CD4-positive, CD25-positive, alpha-beta regulatory T cell (primary cell): Measurements from ENCODE around the gene CALR. TPM values are rescaled to one million over a fixed set of nuclear protein-coding genes. Genes with fewer than 3 reads are reported as not detected.
"Not testable (repeated sequence)": the region's sequence is repeated elsewhere in the genome, so short reads cannot be mapped to it uniquely, and the experiment has no call there.

Experiments used
- ATAC-seq, 2 donors: fragments of 150-1000 bp; cut with Tn5 transposase; one replicate each; pipeline ENCODE4 v1.10.0; 2021; ENCODE audit warnings: low read depth in 2 of 2, moderate number of reproducible peaks in 2 of 2, moderate library complexity in 1 of 2
- DNase-seq, 3 donors: peaks; one replicate each; pipeline versions ENCODE4 v3.0.0 to v3.0.0-alpha.2; 2012 to 2022; ENCODE audit warnings: mixed read lengths in 1 of 3
- H3K27ac ChIP-seq: one replicate; pipeline ENCODE4 v1.7.0; 2013; ENCODE audit warnings: mild to moderate bottlenecking, low read length; ENCODE audit not compliant: insufficient read depth, poor library complexity, severe bottlenecking
- H3K27me3 ChIP-seq: one replicate; pipeline ENCODE4 v1.7.0; 2013; ENCODE audit warnings: low read length; ENCODE audit not compliant: control insufficient read depth, insufficient read depth
- H3K36me3 ChIP-seq: one replicate; pipeline ENCODE4 v1.7.0; 2013; ENCODE audit warnings: mild to moderate bottlenecking, low read length, moderate library complexity; ENCODE audit not compliant: control insufficient read depth, insufficient read depth
- H3K4me1 ChIP-seq: 2 replicates; pipeline ENCODE4 v1.7.0; 2013; ENCODE audit warnings: mild to moderate bottlenecking, low read length; ENCODE audit not compliant: insufficient read depth, control insufficient read depth, poor library complexity, severe bottlenecking
- H3K4me3 ChIP-seq: one replicate; pipeline ENCODE4 v1.7.0; 2013; ENCODE audit warnings: low read depth, mild to moderate bottlenecking, low read length, moderate library complexity
- H3K9me3 ChIP-seq, 2 experiments: 1 replicate in 1 of 2; 2 replicates in 1 of 2; pipeline ENCODE4 v1.7.0; 2013; ENCODE audit warnings: low read length in 2 of 2, mild to moderate bottlenecking in 1 of 2, moderate library complexity in 1 of 2; ENCODE audit not compliant: control insufficient read depth in 2 of 2
- H3K27ac Mint-ChIP-seq, 3 donors: one replicate each; pipeline ENCODE4 v1.8.0; 2020 to 2022; ENCODE audit warnings: mild to moderate bottlenecking in 3 of 3, mixed read lengths in 3 of 3, moderate library complexity in 2 of 3
- H3K27me3 Mint-ChIP-seq: one replicate; pipeline ENCODE4 v1.8.0; 2022; ENCODE audit warnings: mild to moderate bottlenecking, mixed read lengths
- H3K36me3 Mint-ChIP-seq: one replicate; pipeline ENCODE4 v1.8.0; 2020; ENCODE audit warnings: mixed read lengths
- H3K4me1 Mint-ChIP-seq, 4 donors: one replicate each; pipeline ENCODE4 v1.8.0; 2020 to 2022; ENCODE audit warnings: mixed read lengths in 4 of 4, mild to moderate bottlenecking in 1 of 4
- H3K4me3 Mint-ChIP-seq, 4 donors: one replicate each; pipeline ENCODE4 v1.8.0; 2020 to 2022; ENCODE audit warnings: mild to moderate bottlenecking in 4 of 4, mixed read lengths in 4 of 4, moderate library complexity in 3 of 4
- H3K9me3 Mint-ChIP-seq, 7 donors: one replicate each; pipeline ENCODE4 v1.8.0; 2020 to 2022; ENCODE audit warnings: mixed read lengths in 7 of 7, mild to moderate bottlenecking in 3 of 7, moderate library complexity in 2 of 7
- polyA plus RNA-seq, 4 donors: library from polyadenylated mRNA; unstranded; fragments of 300-500 nt; fragmentation: Illumina TruSeq; gene quantifications; one replicate each; pipeline ENCODE4 v1.2.3, GENCODE V29; 2021
- total RNA-seq: library from RNA; stranded (reverse); gene quantifications from one replicate; pipeline ENCODE4 v1.2.3, GENCODE V29; 2022

CALR gene
- total and polyA plus RNA-seq, 5 donors from 2014 or later = 113 to 484 (median 152) TPM

- H3K27me3 Mint-ChIP-seq = no peaks in the 10 kb centered on the region
- Histone ChIP-seq H3K27me3 (no peaks in the 10 kb centered on the region), H3K27ac (no peak overlapping the region), H3K9me3 (no peaks in the 10 kb centered on the region), H3K4me1 (peaks cover 5% of the 10 kb centered on the region), H3K36me3 (no peaks in the 10 kb centered on the region), H3K4me3 (no peak overlapping the region)
- ATAC-seq (no peak), DNase-seq (no peak)
- H3K4me1 Mint-ChIP-seq = peaks cover 0 to 7% (median 2%) of the 10 kb centered on the region in 4 donors
- H3K36me3 Mint-ChIP-seq = no peaks in the 10 kb centered on the region
- H3K4me3 Mint-ChIP-seq = peak overlapping the region in 1 of 4 donors; percentile 38
- H3K27ac Mint-ChIP-seq = no peak overlapping the region
- H3K9me3 Mint-ChIP-seq = peaks cover 0 to 1% (median 0%) of the 10 kb centered on the region in 7 donors
These were observed 31.8 kb downstream of the CALR start for GRCh38 chr19:12970070-12970820.

- no peaks in the 10 kb centered on the region for H3K36me3 ChIP-seq
- no peak overlapping the region for H3K27ac ChIP-seq
- no peak overlapping the region for H3K27ac Mint-ChIP-seq
- peaks cover 2% of the 10 kb centered on the region for H3K27me3 ChIP-seq
- no peak overlapping the region for H3K4me3 ChIP-seq
- peaks cover 3% of the 10 kb centered on the region for H3K36me3 Mint-ChIP-seq
- no peak for ATAC-seq
- no peaks in the 10 kb centered on the region for H3K9me3 ChIP-seq
- H3K4me1 ChIP-seq = no peaks in the 10 kb centered on the region
- peaks cover 16% of the 10 kb centered on the region for H3K27me3 Mint-ChIP-seq
- peaks cover 0 to 1% (median 0%) of the 10 kb centered on the region in 7 donors for H3K9me3 Mint-ChIP-seq
- H3K4me1 Mint-ChIP-seq = peaks cover 0 to 4% (median under 1%) of the 10 kb centered on the region in 4 donors
- DNase-seq = no peak
- H3K4me3 Mint-ChIP-seq = no peak overlapping the region
These were observed 34.8 kb downstream of the CALR start for GRCh38 chr19:12973236-12973635.

DNA sequence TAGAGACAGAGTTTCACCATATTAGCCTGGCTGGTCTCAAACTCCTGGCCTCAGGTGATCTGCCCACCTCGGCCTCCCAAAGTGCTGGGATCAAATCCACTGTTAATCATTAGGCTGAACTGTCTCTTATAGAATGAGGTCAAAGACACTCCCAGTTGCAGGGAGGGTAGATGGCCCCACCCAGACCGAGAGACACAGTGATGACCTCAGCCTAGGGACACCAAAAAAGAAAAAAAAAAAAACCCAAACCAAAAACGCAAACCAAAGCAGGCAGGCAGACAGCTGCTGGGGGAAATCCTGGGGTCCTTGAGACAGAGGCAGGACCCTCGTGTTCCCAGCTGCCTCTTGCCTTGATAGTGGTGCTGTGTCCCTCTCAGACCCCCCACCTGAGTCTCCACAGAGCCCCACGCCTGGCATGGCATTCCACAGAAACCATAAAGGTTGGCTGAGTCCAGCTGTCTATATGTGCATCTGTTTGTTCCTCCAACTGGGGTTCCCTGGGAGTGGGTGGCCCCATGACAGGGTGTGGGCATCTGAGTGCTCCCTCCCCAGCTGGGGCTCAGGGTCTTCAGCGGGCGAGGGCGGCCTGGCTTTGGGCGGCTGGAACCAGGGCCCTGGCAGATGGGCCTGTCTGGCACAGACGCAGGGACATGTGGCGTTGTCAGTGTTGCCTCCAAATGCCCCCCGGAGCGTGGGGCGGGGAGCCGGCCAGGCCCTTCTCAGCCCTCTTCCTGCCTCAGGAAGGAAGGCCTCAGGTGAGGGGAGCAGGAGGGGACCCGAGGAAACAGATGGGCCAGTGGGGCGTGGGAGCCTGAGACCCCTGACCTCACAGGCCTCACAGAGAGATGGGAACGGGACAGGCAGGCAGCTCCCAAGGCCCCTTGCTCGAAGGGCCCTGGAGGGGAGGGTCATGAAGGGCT is 36.2 kb downstream of the CALR start:
- Mint-ChIP-seq H3K9me3 (peaks cover 0 to 1% (median 0%) of the 10 kb centered on the region in 7 donors), H3K27ac (no peak overlapping the region), H3K4me3 (no peak overlapping the region), H3K36me3 (peaks cover 3% of the 10 kb centered on the region), H3K4me1 (peaks cover 0 to 4% (median under 1%) of the 10 kb centered on the region in 4 donors), H3K27me3 (peaks cover 18% of the 10 kb centered on the region)
- ATAC-seq (no peak), DNase-seq (no peak)
- Histone ChIP-seq H3K9me3 (no peaks in the 10 kb centered on the region), H3K27me3 (peaks cover 5% of the 10 kb centered on the region), H3K36me3 (no peaks in the 10 kb centered on the region), H3K4me3 (no peak overlapping the region), H3K4me1 (no peaks in the 10 kb centered on the region), H3K27ac (no peak overlapping the region)

DNA sequence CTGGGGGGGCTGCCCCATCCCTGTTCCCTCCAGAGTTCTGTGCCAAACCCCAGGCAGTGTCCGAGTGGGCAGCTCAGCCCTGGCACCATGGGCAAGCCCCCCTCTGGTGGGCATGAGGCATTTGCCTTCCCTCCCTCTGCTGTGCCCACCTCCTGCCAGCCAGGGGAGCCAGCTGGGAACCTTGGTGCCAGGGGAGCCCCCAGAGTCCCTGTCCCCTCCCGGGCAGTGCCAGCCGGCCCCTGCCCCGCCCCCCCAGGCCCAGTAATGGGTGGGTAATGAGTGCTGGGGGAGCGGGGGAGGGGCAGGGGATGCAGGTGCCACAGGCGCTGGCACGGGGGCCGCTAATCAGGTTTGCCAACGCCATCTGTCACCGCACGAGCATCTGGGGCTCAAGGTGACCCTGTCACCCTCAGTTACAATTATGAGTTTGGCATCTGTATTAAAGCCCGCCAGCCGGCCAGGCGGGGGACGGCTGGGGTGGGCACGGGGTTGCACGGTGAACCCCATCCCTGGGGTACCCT is 36.9 kb downstream of the CALR start:
- Histone ChIP-seq H3K36me3 (no peaks in the 10 kb centered on the region), H3K4me3 (no peak overlapping the region), H3K9me3 (no peaks in the 10 kb centered on the region), H3K27ac (no peak overlapping the region), H3K4me1 (no peaks in the 10 kb centered on the region), H3K27me3 (peaks cover 5% of the 10 kb centered on the region)
- no peak for DNase-seq
- H3K27ac Mint-ChIP-seq = no peak overlapping the region
- H3K36me3 Mint-ChIP-seq = peaks cover 3% of the 10 kb centered on the region
- ATAC-seq = no peak
- peaks cover 0 to 2% (median under 1%) of the 10 kb centered on the region in 4 donors for H3K4me1 Mint-ChIP-seq
- H3K9me3 Mint-ChIP-seq = peaks cover 0 to under 1% (median 0%) of the 10 kb centered on the region in 7 donors
- H3K4me3 Mint-ChIP-seq = no peak overlapping the region
- H3K27me3 Mint-ChIP-seq = peaks cover 18% of the 10 kb centered on the region

- H3K4me3 Mint-ChIP-seq, DNase-seq, H3K9me3 Mint-ChIP-seq, ATAC-seq, H3K27ac Mint-ChIP-seq, H3K4me1 Mint-ChIP-seq, H3K4me1 ChIP-seq, H3K27me3 ChIP-seq, H3K27ac ChIP-seq, H3K9me3 ChIP-seq, H3K36me3 Mint-ChIP-seq, H3K36me3 ChIP-seq, H3K4me3 ChIP-seq: not testable (repeated sequence)
- peaks cover 18% of the 10 kb centered on the region for H3K27me3 Mint-ChIP-seq
These were observed 37.7 kb downstream of the CALR start for GRCh38 chr19:12976109-12976508.

- ATAC-seq (no peak), DNase-seq (no peak)
- Mint-ChIP-seq H3K36me3 (peaks cover 3% of the 10 kb centered on the region), H3K4me3 (no peak overlapping the region), H3K4me1 (peaks cover 0 to 4% (median under 1%) of the 10 kb centered on the region in 4 donors), H3K9me3 (no peaks in the 10 kb centered on the region), H3K27me3 (peaks cover 18% of the 10 kb centered on the region), H3K27ac (no peak overlapping the region)
- H3K4me3 ChIP-seq = no peak overlapping the region
- H3K9me3 ChIP-seq = no peaks in the 10 kb centered on the region
- no peak overlapping the region for H3K27ac ChIP-seq
- H3K27me3 ChIP-seq = peaks cover 5% of the 10 kb centered on the region
- H3K36me3 ChIP-seq = no peaks in the 10 kb centered on the region
- peaks cover 12% of the 10 kb centered on the region for H3K4me1 ChIP-seq
These were observed 41.6 kb downstream of the CALR start for GRCh38 chr19:12979974-12980373.

DNA sequence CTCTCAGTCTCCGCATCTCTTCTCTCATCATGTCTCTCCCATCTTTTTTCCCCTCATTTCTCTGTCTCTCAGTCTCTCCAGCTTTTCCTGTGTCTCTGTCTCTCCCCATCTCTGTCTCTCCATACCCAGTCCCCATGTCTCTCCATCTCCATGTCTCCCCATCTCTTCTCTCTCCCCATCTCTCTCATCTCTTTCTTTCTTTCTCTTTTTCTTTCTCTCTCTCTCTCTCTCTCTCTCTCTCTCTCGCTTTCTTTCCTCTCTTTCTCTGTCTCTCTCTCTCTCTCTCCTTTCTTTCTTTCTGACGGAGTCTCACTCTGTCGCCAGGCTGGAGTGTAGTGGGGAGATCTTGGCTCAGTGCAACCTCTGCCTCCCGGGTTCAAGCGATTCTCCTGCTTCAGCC is 44.2 kb downstream of the CALR start:
- H3K4me1 ChIP-seq = peaks cover 12% of the 10 kb centered on the region
- Mint-ChIP-seq H3K4me1 (peaks cover 0 to 4% (median under 1%) of the 10 kb centered on the region in 4 donors), H3K9me3 (no peaks in the 10 kb centered on the region), H3K36me3 (no peaks in the 10 kb centered on the region), H3K27ac (no peak overlapping the region), H3K4me3 (no peak overlapping the region), H3K27me3 (peaks cover 16% of the 10 kb centered on the region)
- H3K4me3 ChIP-seq = no peak overlapping the region
- peaks cover 3% of the 10 kb centered on the region for H3K27me3 ChIP-seq
- no peaks in the 10 kb centered on the region for H3K9me3 ChIP-seq
- no peaks in the 10 kb centered on the region for H3K36me3 ChIP-seq
- no peak overlapping the region for H3K27ac ChIP-seq
- ATAC-seq (no peak), DNase-seq (no peak)
